HL-60 (cell line): ENCODE measurements around the gene MPND.

Experiments
- DNase-seq, 2 experiments: peaks; one replicate each; pipeline ENCODE4 v3.0.0-alpha.2; 2010 to 2020; ENCODE audit warnings: low read depth in 1 of 2, low spot score in 1 of 2
- H3K27ac ChIP-seq: fragments of 250-450 bp; sonication (Bioruptor Pico); replicated peaks from 2 replicates; pipeline ENCODE4 v1.5.1; 2020; ENCODE audit warnings: mild to moderate bottlenecking, moderate library complexity
- H3K27me3 ChIP-seq: fragments of 250-450 bp; sonication (Bioruptor Pico); 2 replicates; pipeline ENCODE4 v1.5.1; 2021; ENCODE audit warnings: mild to moderate bottlenecking, moderate library complexity; ENCODE audit not compliant: insufficient read depth, poor library complexity, severe bottlenecking
- H3K4me3 ChIP-seq: replicated peaks from 2 replicates; pipeline ENCODE4 v1.5.1; 2011; ENCODE audit warnings: mild to moderate bottlenecking, control low read depth, low read length; ENCODE audit not compliant: insufficient read depth
- GABPA ChIP-seq: IDR thresholded peaks from 2 replicates; pipeline ENCODE4 v1.6.1; 2012; ENCODE audit warnings: low read depth
- POLR2AphosphoS5 ChIP-seq: IDR thresholded peaks from 2 replicates; pipeline ENCODE4 v1.6.1; 2012; ENCODE audit warnings: low read depth
- SPI1 ChIP-seq: IDR thresholded peaks from 2 replicates; pipeline ENCODE4 v1.6.1; 2012; ENCODE audit warnings: low read depth, mild to moderate bottlenecking, borderline replicate concordance
- TF ChIP-seq, protein P1 (sequence below): IDR thresholded peaks from one replicate; pipeline ENCODE4 v1.5.1; 2011; ENCODE audit warnings: low read length, control low read depth, inconsistent platforms; ENCODE audit not compliant: insufficient read depth
- TF ChIP-seq, protein P2 (sequence below): IDR thresholded peaks from 2 replicates; pipeline ENCODE4 v1.6.1; 2012; ENCODE audit warnings: low read depth; ENCODE audit not compliant: insufficient replicate concordance

The MPND gene

GRCh38 chr19:4297901-4298809 is 45.2 kb upstream of the MPND start:
- H3K27ac ChIP-seq, result no peak overlapping the region
- no peak overlapping the region for H3K4me3 ChIP-seq
- no peak for DNase-seq
- TF ChIP-seq, protein P1, sequence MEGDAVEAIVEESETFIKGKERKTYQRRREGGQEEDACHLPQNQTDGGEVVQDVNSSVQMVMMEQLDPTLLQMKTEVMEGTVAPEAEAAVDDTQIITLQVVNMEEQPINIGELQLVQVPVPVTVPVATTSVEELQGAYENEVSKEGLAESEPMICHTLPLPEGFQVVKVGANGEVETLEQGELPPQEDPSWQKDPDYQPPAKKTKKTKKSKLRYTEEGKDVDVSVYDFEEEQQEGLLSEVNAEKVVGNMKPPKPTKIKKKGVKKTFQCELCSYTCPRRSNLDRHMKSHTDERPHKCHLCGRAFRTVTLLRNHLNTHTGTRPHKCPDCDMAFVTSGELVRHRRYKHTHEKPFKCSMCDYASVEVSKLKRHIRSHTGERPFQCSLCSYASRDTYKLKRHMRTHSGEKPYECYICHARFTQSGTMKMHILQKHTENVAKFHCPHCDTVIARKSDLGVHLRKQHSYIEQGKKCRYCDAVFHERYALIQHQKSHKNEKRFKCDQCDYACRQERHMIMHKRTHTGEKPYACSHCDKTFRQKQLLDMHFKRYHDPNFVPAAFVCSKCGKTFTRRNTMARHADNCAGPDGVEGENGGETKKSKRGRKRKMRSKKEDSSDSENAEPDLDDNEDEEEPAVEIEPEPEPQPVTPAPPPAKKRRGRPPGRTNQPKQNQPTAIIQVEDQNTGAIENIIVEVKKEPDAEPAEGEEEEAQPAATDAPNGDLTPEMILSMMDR, result no peak
- no peak for TF ChIP-seq GABPA
- TF ChIP-seq, protein P2, sequence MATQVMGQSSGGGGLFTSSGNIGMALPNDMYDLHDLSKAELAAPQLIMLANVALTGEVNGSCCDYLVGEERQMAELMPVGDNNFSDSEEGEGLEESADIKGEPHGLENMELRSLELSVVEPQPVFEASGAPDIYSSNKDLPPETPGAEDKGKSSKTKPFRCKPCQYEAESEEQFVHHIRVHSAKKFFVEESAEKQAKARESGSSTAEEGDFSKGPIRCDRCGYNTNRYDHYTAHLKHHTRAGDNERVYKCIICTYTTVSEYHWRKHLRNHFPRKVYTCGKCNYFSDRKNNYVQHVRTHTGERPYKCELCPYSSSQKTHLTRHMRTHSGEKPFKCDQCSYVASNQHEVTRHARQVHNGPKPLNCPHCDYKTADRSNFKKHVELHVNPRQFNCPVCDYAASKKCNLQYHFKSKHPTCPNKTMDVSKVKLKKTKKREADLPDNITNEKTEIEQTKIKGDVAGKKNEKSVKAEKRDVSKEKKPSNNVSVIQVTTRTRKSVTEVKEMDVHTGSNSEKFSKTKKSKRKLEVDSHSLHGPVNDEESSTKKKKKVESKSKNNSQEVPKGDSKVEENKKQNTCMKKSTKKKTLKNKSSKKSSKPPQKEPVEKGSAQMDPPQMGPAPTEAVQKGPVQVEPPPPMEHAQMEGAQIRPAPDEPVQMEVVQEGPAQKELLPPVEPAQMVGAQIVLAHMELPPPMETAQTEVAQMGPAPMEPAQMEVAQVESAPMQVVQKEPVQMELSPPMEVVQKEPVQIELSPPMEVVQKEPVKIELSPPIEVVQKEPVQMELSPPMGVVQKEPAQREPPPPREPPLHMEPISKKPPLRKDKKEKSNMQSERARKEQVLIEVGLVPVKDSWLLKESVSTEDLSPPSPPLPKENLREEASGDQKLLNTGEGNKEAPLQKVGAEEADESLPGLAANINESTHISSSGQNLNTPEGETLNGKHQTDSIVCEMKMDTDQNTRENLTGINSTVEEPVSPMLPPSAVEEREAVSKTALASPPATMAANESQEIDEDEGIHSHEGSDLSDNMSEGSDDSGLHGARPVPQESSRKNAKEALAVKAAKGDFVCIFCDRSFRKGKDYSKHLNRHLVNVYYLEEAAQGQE, result no peak
- no peak for TF ChIP-seq SPI1
- no peak for TF ChIP-seq POLR2AphosphoS5
- H3K27me3 ChIP-seq, result no peaks in the 10 kb centered on the region

- Histone ChIP-seq H3K27ac (no peak overlapping the region), H3K4me3 (no peak overlapping the region), H3K27me3 (peaks cover under 1% of the 10 kb centered on the region)
- TF ChIP-seq, protein P1, result no peak
- no peak for TF ChIP-seq SPI1
- TF ChIP-seq, protein P2, result no peak
- no peak for TF ChIP-seq POLR2AphosphoS5
- no peak for TF ChIP-seq GABPA
- no peak for DNase-seq
Observed at GRCh38 chr19:4298810-4299550, 44.4 kb upstream of the MPND start.

DNA sequence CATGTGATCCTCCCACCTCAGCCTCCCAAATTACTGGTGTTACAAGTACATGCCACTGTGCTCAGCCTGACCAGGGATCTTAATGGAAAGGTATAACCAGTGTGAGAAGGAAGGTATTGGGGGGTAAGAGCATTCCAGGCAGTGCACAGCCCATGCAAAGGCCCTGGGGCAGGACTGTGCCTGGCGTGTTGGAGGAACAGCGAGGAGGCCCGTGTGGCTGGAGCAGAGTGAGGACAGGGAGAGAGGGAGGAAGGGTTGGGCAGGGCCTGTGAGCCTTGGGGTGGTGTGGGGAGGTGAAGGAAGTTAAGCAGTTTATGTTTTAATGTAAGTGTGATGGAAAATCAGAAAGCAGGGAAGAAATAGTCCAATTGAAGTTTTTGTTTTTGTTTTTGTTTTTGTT is 42.8 kb upstream of the MPND start:
- peaks cover 9% of the 10 kb centered on the region for H3K27me3 ChIP-seq
- TF ChIP-seq GABPA, result no peak
- TF ChIP-seq POLR2AphosphoS5, result no peak
- TF ChIP-seq, protein P2, result no peak
- TF ChIP-seq, protein P1, result no peak
- no peak for TF ChIP-seq SPI1
- no peak overlapping the region for H3K4me3 ChIP-seq
- no peak overlapping the region for H3K27ac ChIP-seq
- DNase-seq, result no peak
